Trophoblast cell (in vitro differentiated cells and primary cell): Measurements from ENCODE around the gene EVC.
"Not testable (repeated sequence)": the region's sequence is repeated elsewhere in the genome, so short reads cannot be mapped to it uniquely, and the experiment has no call there.

Source experiments
- DNase-seq, 2 donors: peaks; one replicate each; pipeline ENCODE4 v3.0.0-alpha.2; 2016
- H2AFZ ChIP-seq: 2 replicates; pipeline ENCODE4 v1.6.1; 2013; ENCODE audit warnings: low read length, moderate library complexity, mild to moderate bottlenecking; ENCODE audit not compliant: insufficient read depth, poor library complexity
- H2AK5ac ChIP-seq: 2 replicates; pipeline ENCODE4 v1.6.1; 2013; ENCODE audit warnings: mild to moderate bottlenecking, low read length
- H2BK120ac ChIP-seq: 2 replicates; pipeline ENCODE4 v1.6.1; 2013; ENCODE audit warnings: low read length, mild to moderate bottlenecking, moderate library complexity; ENCODE audit not compliant: insufficient read depth, poor library complexity
- H2BK12ac ChIP-seq: 2 replicates; pipeline ENCODE4 v1.6.1; 2013; ENCODE audit warnings: mild to moderate bottlenecking, low read length, moderate library complexity
- H2BK5ac ChIP-seq: 2 replicates; pipeline ENCODE4 v1.6.1; 2013; ENCODE audit warnings: low read length, low read depth, moderate library complexity, mild to moderate bottlenecking; ENCODE audit not compliant: poor library complexity
- H3K14ac ChIP-seq: 2 replicates; pipeline ENCODE4 v1.6.1; 2013; ENCODE audit warnings: mild to moderate bottlenecking, low read length
- H3K18ac ChIP-seq: 2 replicates; pipeline ENCODE4 v1.6.1; 2013; ENCODE audit warnings: mild to moderate bottlenecking, low read length
- H3K23ac ChIP-seq: 2 replicates; pipeline ENCODE4 v1.6.1; 2013; ENCODE audit warnings: low read length
- H3K27ac ChIP-seq: 2 replicates; pipeline ENCODE4 v1.5.1; 2013; ENCODE audit warnings: low read depth, mild to moderate bottlenecking, inconsistent platforms, low read length, moderate library complexity
- H3K27me3 ChIP-seq: 2 replicates; pipeline ENCODE4 v1.6.1; 2013; ENCODE audit warnings: inconsistent platforms, mild to moderate bottlenecking, low read length, moderate library complexity; ENCODE audit not compliant: insufficient read depth
- H3K36me3 ChIP-seq, 2 experiments: 1 replicate in 1 of 2; 2 replicates in 1 of 2; pipeline ENCODE4 v1.6.1; 2013; ENCODE audit warnings: low read length in 2 of 2, mild to moderate bottlenecking in 2 of 2, moderate library complexity in 1 of 2; ENCODE audit not compliant: insufficient read depth in 2 of 2, control insufficient read depth in 1 of 2
- H3K4ac ChIP-seq: 2 replicates; pipeline ENCODE4 v1.6.1; 2013; ENCODE audit warnings: low read depth, mild to moderate bottlenecking, low read length, moderate library complexity
- H3K4me1 ChIP-seq, 2 experiments: 1 replicate in 1 of 2; 2 replicates in 1 of 2; pipeline ENCODE4 v1.6.1; 2013; ENCODE audit warnings: low read length in 2 of 2, mild to moderate bottlenecking in 2 of 2, moderate library complexity in 1 of 2; ENCODE audit not compliant: insufficient read depth in 2 of 2, control insufficient read depth in 1 of 2
- H3K4me2 ChIP-seq: 2 replicates; pipeline ENCODE4 v1.6.1; 2013; ENCODE audit warnings: inconsistent platforms, mild to moderate bottlenecking, low read length, moderate library complexity
- H3K4me3 ChIP-seq: 2 replicates; pipeline ENCODE4 v1.5.1; 2013; ENCODE audit warnings: mild to moderate bottlenecking, low read depth, low read length, inconsistent platforms
- H3K79me1 ChIP-seq: one replicate; pipeline ENCODE4 v1.6.1; 2013; ENCODE audit warnings: low read length
- H3K79me2 ChIP-seq: 2 replicates; pipeline ENCODE4 v1.6.1; 2013; ENCODE audit warnings: low read length, mild to moderate bottlenecking; ENCODE audit not compliant: control insufficient read depth, insufficient read depth, poor library complexity
- H3K9ac ChIP-seq: 2 replicates; pipeline ENCODE4 v1.6.1; 2013; ENCODE audit warnings: mild to moderate bottlenecking, low read length
- H3K9me3 ChIP-seq: 2 replicates; pipeline ENCODE4 v1.6.1; 2013; ENCODE audit warnings: low read depth, mild to moderate bottlenecking, control low read depth, inconsistent platforms, low read length; ENCODE audit not compliant: insufficient read depth
- H4K12ac ChIP-seq: 2 replicates; pipeline ENCODE4 v1.6.1; 2013; ENCODE audit warnings: low read depth, mild to moderate bottlenecking, low read length, moderate library complexity
- H4K8ac ChIP-seq: 2 replicates; pipeline ENCODE4 v1.6.1; 2013; ENCODE audit warnings: low read depth, mild to moderate bottlenecking, low read length, moderate library complexity
- H4K91ac ChIP-seq: one replicate; pipeline ENCODE4 v1.6.1; 2013; ENCODE audit warnings: low read depth, mild to moderate bottlenecking, low read length, moderate library complexity
- WGBS: extraction: QIAGEN DNeasy Blood & Tissue Kit; methylation state at CpG from one replicate; pipeline ENCODE4 v1.1.7; 2013; ENCODE audit warnings: missing lambda C conversion rate; ENCODE audit not compliant: insufficient read length, insufficient coverage; ENCODE audit errors: extremely low coverage; 5-methylcytosine and 5-hydroxymethylcytosine counted together

Gene EVC

DNA sequence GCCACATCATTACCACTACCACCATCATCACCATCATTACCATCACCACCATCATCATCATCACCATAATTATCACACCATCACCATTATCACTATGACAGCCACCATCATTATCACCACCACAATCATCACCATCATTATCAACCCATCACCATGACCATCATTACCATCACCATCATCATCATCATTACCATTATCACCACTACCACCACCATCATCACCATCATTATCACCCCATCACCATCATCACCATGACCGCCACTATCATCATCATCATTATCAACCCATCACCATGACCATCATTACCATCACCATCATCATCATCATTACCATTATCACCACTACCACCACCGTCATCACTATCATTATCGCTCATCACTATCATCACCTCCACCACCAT is 145.4 kb downstream of the EVC start:
- not testable (repeated sequence) for H3K4me3 ChIP-seq, H2AK5ac ChIP-seq, H3K27me3 ChIP-seq, H3K18ac ChIP-seq, H2BK12ac ChIP-seq, H2AFZ ChIP-seq, DNase-seq, H4K91ac ChIP-seq, H3K14ac ChIP-seq, H3K23ac ChIP-seq, H3K36me3 ChIP-seq, H4K12ac ChIP-seq, H2BK120ac ChIP-seq, H3K4me1 ChIP-seq, H4K8ac ChIP-seq, H3K79me1 ChIP-seq, H3K4me2 ChIP-seq, H3K4ac ChIP-seq, H3K9me3 ChIP-seq, H3K79me2 ChIP-seq, H3K27ac ChIP-seq, H2BK5ac ChIP-seq, H3K9ac ChIP-seq
- no CpG with 5 or more reads among the region's 3 CpGs for WGBS

DNA sequence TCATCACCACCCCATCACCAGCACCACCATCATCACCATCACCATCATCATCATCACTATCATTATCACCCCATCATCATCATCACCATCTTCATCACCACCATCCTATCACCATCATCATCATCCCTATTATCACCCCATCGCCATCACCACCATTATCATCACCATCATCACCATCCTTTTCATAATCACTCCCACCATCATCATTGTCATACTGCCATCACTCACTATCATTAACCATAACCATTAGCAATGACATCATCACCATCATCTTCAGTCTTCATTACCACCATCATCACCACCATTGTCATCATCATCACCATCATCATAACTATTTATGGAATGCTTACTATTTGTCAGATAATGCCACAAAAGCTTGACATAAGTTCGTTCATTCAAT is 146.2 kb downstream of the EVC start:
- H3K4me1 ChIP-seq = no peaks in the 10 kb centered on the region

DNA sequence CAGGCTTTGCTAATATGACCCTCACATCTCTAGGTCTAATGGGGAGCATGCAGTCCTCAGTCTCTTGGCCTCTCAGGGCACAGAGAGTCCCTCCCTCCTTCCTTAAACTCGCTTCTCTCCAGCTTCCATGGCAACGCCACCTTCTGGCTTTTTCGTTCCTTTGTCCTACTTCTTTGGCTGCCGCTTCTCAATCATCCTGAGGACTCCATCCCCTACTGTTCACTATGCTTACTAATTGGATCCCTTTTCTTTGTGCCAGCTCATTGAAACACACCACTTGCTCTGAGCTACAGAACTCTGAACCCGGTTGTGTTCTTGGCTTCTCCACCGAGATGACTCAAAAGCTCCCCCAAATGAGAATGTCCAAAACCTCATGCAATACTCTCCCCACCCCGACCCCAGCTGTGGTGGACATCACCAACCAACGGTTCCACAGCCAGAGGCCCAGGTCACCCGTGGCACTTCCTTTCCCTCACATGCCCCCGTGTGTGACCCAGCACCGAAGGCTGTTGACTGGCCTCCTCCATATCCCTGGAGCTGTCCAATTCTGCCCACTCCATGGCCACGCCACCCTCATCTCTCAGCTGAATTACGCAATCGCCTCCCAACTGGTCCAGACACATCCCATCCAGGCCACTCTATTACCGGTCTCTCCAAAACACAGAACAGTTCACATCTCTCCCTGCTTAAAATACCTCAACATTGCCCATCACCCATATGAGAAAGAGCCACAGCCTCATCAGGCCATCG is 147.2 kb downstream of the EVC start:
- Histone ChIP-seq H2BK120ac (no peak overlapping the region), H3K79me2 (no peaks in the 10 kb centered on the region), H2AFZ (no peak overlapping the region), H3K36me3 (no peaks in the 10 kb centered on the region), H3K27ac (no peak overlapping the region), H3K23ac (no peak overlapping the region), H3K79me1 (no peaks in the 10 kb centered on the region), H3K4me3 (no peak overlapping the region), H3K14ac (no peak overlapping the region), H3K4ac (no peak overlapping the region), H2AK5ac (no peak overlapping the region), H2BK12ac (no peak overlapping the region), H4K91ac (no peak overlapping the region), H4K12ac (peak overlapping the region; percentile 12), H3K9ac (no peak overlapping the region), H3K27me3 (no peaks in the 10 kb centered on the region), H4K8ac (no peak overlapping the region), H3K18ac (no peak overlapping the region), H3K4me2 (no peak overlapping the region), H3K9me3 (peaks cover 5% of the 10 kb centered on the region), H2BK5ac (no peak overlapping the region), H3K4me1 (no peaks in the 10 kb centered on the region)
- WGBS = no CpG with 5 or more reads among the region's 16 CpGs
- DNase-seq = no peak

More for the DNA sequence above, 146.2 kb downstream of the EVC start:
- H4K8ac ChIP-seq = no peak overlapping the region
- no peak for DNase-seq
- no peak overlapping the region for H3K23ac ChIP-seq
- no peaks in the 10 kb centered on the region for H3K79me2 ChIP-seq
- no peak overlapping the region for H2BK12ac ChIP-seq
- no peak overlapping the region for H3K9ac ChIP-seq
- H3K18ac ChIP-seq = no peak overlapping the region
- no peak overlapping the region for H2AK5ac ChIP-seq
- H4K91ac ChIP-seq = no peak overlapping the region
- no peak overlapping the region for H3K4me3 ChIP-seq
- H3K27me3 ChIP-seq = no peaks in the 10 kb centered on the region
- H3K4me2 ChIP-seq = no peak overlapping the region
- WGBS = 100% methylated on average over 1 of the region's 2 CpGs
- H3K79me1 ChIP-seq = no peaks in the 10 kb centered on the region
- H3K14ac ChIP-seq = no peak overlapping the region
- no peak overlapping the region for H3K4ac ChIP-seq
- H2BK5ac ChIP-seq = no peak overlapping the region
- H3K36me3 ChIP-seq = no peaks in the 10 kb centered on the region
- H2AFZ ChIP-seq = no peak overlapping the region
- H4K12ac ChIP-seq = no peak overlapping the region
- H3K9me3 ChIP-seq = peaks cover 5% of the 10 kb centered on the region
- no peak overlapping the region for H3K27ac ChIP-seq
- no peak overlapping the region for H2BK120ac ChIP-seq

- H4K8ac ChIP-seq = no peak overlapping the region
- H2BK12ac ChIP-seq = no peak overlapping the region
- H3K18ac ChIP-seq = no peak overlapping the region
- no peaks in the 10 kb centered on the region for H3K79me2 ChIP-seq
- H3K27me3 ChIP-seq = no peaks in the 10 kb centered on the region
- no peak overlapping the region for H2BK120ac ChIP-seq
- H3K4me1 ChIP-seq = no peaks in the 10 kb centered on the region
- H3K14ac ChIP-seq = no peak overlapping the region
- no peak overlapping the region for H3K4ac ChIP-seq
- no peak overlapping the region for H2BK5ac ChIP-seq
- H3K4me2 ChIP-seq = no peak overlapping the region
- H3K36me3 ChIP-seq = no peaks in the 10 kb centered on the region
- DNase-seq = no peak
- no peak overlapping the region for H3K27ac ChIP-seq
- peaks cover 3% of the 10 kb centered on the region for H3K9me3 ChIP-seq
- H3K9ac ChIP-seq = no peak overlapping the region
- H2AK5ac ChIP-seq = no peak overlapping the region
- WGBS = no CpG with 5 or more reads among the region's 15 CpGs
- H4K12ac ChIP-seq = no peak overlapping the region
- no peaks in the 10 kb centered on the region for H3K79me1 ChIP-seq
- H4K91ac ChIP-seq = no peak overlapping the region
- no peak overlapping the region for H3K23ac ChIP-seq
- H3K4me3 ChIP-seq = no peak overlapping the region
- H2AFZ ChIP-seq = no peak overlapping the region
Observed at GRCh38 chr4:5863461-5864113, 152.6 kb downstream of the EVC start.
